Dorsolateral prefrontal cortex (tissue), 118 donors: ENCODE results near the gene ACVRL1. TPM values are rescaled to one million over a fixed set of nuclear protein-coding genes. Genes with fewer than 3 reads are reported as not detected.

ENCODE experiments used
- total RNA-seq, 120 experiments: library from RNA; stranded (reverse); gene quantifications; one replicate each; pipeline versions ENCODE4 v1.2.3 to v1.2.4, GENCODE V29; 2022

Gene ACVRL1
- total RNA-seq, 120 experiments from 2014 or later = 5.8 to 41.3 (median 17.1) TPM

Other genes with a start within 250 kb of the ACVRL1 start
- gene FIGNL2, start 58.8 kb upstream of the ACVRL1 start, total RNA-seq = 1 to 10 TPM in 119 of 120 experiments, under 1 TPM in 1; 0.93 to 4.3 (median 2.1) TPM
- 1 to 10 TPM in 2 of 120 experiments, under 1 TPM in 30, not detected in 88; 0.17 to 1.7 (median 0.37) TPM for gene ANKRD33, start 19.4 kb upstream of the ACVRL1 start, total RNA-seq
- 10 to 100 TPM; 29.2 to 90.8 (median 62.6) TPM for gene ACVR1B, start 44.2 kb downstream of the ACVRL1 start, total RNA-seq
- 100 to 1,000 TPM in 3 of 120 experiments, 10 to 100 TPM in 117; 27.0 to 168 (median 54.0) TPM for gene TAMALIN, start 99.4 kb downstream of the ACVRL1 start, total RNA-seq
- gene NR4A1, start 143.9 kb downstream of the ACVRL1 start, total RNA-seq = 100 to 1,000 TPM in 5 of 120 experiments, 10 to 100 TPM in 115; 13.1 to 194 (median 28.9) TPM
- gene ATG101, start 162.5 kb downstream of the ACVRL1 start, total RNA-seq = 10 to 100 TPM; 19.6 to 42.5 (median 31.5) TPM
- 1 to 10 TPM in 2 of 120 experiments, under 1 TPM in 10, not detected in 108; 0.33 to 3.7 (median 0.55) TPM for gene SMIM41, start 172.2 kb downstream of the ACVRL1 start, total RNA-seq